Measurements from ENCODE around the gene TAF12. TPM values are rescaled to one million over a fixed set of nuclear protein-coding genes. Genes with fewer than 3 reads are reported as not detected.

The TAF12 gene
- polyA plus RNA-seq, 1 donor (not counting 4 experiments of a cell fraction or from before 2014, with no cell fraction given): 56.9 TPM

DNA sequence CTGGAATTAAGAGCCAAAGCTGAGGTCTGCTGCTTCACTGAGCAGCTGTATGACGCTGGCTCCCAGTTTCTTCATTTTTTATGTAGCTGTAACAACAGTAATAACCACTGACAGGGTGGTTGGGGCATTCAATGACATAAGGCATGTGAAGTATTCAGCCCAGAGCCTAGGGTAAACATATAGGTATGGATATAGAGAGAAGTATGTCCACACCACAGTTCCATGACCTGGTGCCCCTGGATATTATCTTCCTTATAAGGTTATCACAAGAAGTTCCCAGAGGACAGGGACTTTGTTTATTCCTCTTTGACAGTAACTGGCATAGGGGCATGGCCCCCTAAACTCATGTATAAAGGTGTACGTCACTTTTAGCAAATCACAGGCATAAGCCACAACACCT is 36.1 kb downstream of the TAF12 start:
- Histone ChIP-seq H3K4me3 (ENCODE audit: control insufficient read depth in 2 of 3, extremely low read depth in 1 of 3, insufficient read depth in 2 of 3, low read depth in 1 of 3, low read length in 3 of 3) (no peak overlapping the region), H3K9ac (ENCODE audit: control insufficient read depth, extremely low read depth, insufficient read depth, low read length) (no peak overlapping the region), H3K79me2 (ENCODE audit: control insufficient read depth, insufficient read depth, low read length) (no peaks in the 10 kb centered on the region), H3K9me3 (ENCODE audit: control insufficient read depth, low read depth, low read length) (no peaks in the 10 kb centered on the region), H3K9me1 (ENCODE audit: control insufficient read depth, extremely low read depth, insufficient read depth, low read length) (no peaks in the 10 kb centered on the region), H3K36me3 (ENCODE audit: control insufficient read depth in 2 of 2, extremely low read depth in 1 of 2, insufficient read depth in 2 of 2, low read length in 2 of 2) (peaks cover 20 to 23% of the 10 kb centered on the region in 2 experiments), H3K4me2 (ENCODE audit: control insufficient read depth, extremely low read depth, insufficient read depth, low read depth, low read length) (no peak overlapping the region), H4K20me1 (ENCODE audit: control insufficient read depth, extremely low read depth, insufficient read depth, low read length) (no peaks in the 10 kb centered on the region), H3K27me3 (ENCODE audit: control insufficient read depth, extremely low read depth, insufficient read depth, low read length) (no peaks in the 10 kb centered on the region), H3K27ac (ENCODE audit: control insufficient read depth, insufficient read depth, low read length) (no peak overlapping the region), H3K4me1 (ENCODE audit: control insufficient read depth, extremely low read depth, insufficient read depth, low read length) (peaks cover 7% of the 10 kb centered on the region), H2AFZ (ENCODE audit: control insufficient read depth, low read length) (no peak overlapping the region)
- dilution Hi-C loops (cut with MboI; ENCODE audit: extremely low pct_ligation_motif_present, low sequenced_read_pairs): no loop called here
- DNase-seq (ENCODE audit: low read depth, low spot score): no peak
- FAIRE-seq: no peak
- TF ChIP-seq EZH2 (IDR thresholded peaks at IDR 0.05; ENCODE audit: low read length): no peak
- no peak for TF ChIP-seq CTCF (optimal IDR thresholded peaks at IDR 0.05 in 1 of 3, IDR thresholded peaks at IDR 0.05 in 1 of 3, conservative IDR thresholded peaks at IDR 0.05 in 1 of 3; ENCODE audit: extremely low read depth in 1 of 3, insufficient read depth in 2 of 3, low read length in 3 of 3)

GRCh38 chr1:28604962-28605361 is 37.9 kb downstream of the TAF12 start:
- no peak for DNase-seq (ENCODE audit: low read depth, low spot score)
- peaks cover 13% of the 10 kb centered on the region for H3K4me1 ChIP-seq (ENCODE audit: control insufficient read depth, extremely low read depth, insufficient read depth, low read length)
- H3K79me2 ChIP-seq (ENCODE audit: control insufficient read depth, insufficient read depth, low read length): no peaks in the 10 kb centered on the region
- H4K20me1 ChIP-seq (ENCODE audit: control insufficient read depth, extremely low read depth, insufficient read depth, low read length): no peaks in the 10 kb centered on the region
- no peak overlapping the region for H3K4me3 ChIP-seq (ENCODE audit: control insufficient read depth in 2 of 3, extremely low read depth in 1 of 3, insufficient read depth in 2 of 3, low read depth in 1 of 3, low read length in 3 of 3)
- H2AFZ ChIP-seq (ENCODE audit: control insufficient read depth, low read length): no peak overlapping the region
- TF ChIP-seq EZH2 (IDR thresholded peaks at IDR 0.05; ENCODE audit: low read length): no peak
- no peak for TF ChIP-seq CTCF (optimal IDR thresholded peaks at IDR 0.05 in 1 of 3, IDR thresholded peaks at IDR 0.05 in 1 of 3, conservative IDR thresholded peaks at IDR 0.05 in 1 of 3; ENCODE audit: extremely low read depth in 1 of 3, insufficient read depth in 2 of 3, low read length in 3 of 3)
- FAIRE-seq: no peak
- dilution Hi-C loops (cut with MboI; ENCODE audit: extremely low pct_ligation_motif_present, low sequenced_read_pairs): no loop called here
- no peak overlapping the region for H3K27ac ChIP-seq (ENCODE audit: control insufficient read depth, insufficient read depth, low read length)
- H3K9ac ChIP-seq (ENCODE audit: control insufficient read depth, extremely low read depth, insufficient read depth, low read length): no peak overlapping the region
- H3K9me1 ChIP-seq (ENCODE audit: control insufficient read depth, extremely low read depth, insufficient read depth, low read length): no peaks in the 10 kb centered on the region
- no peaks in the 10 kb centered on the region for H3K9me3 ChIP-seq (ENCODE audit: control insufficient read depth, low read depth, low read length)
- no peak overlapping the region for H3K4me2 ChIP-seq (ENCODE audit: control insufficient read depth, extremely low read depth, insufficient read depth, low read depth, low read length)
- H3K36me3 ChIP-seq (ENCODE audit: control insufficient read depth in 2 of 2, extremely low read depth in 1 of 2, insufficient read depth in 2 of 2, low read length in 2 of 2): peaks cover 14 to 20% of the 10 kb centered on the region in 2 experiments
- H3K27me3 ChIP-seq (ENCODE audit: control insufficient read depth, extremely low read depth, insufficient read depth, low read length): no peaks in the 10 kb centered on the region

All from keratinocyte (primary cell).